Measurements from ENCODE around the gene ADAM12.

The ADAM12 gene

GRCh38 chr10:126187399-126187798, 200.9 kb downstream of the ADAM12 start:
- TF ChIP-seq FOXM1 (IDR thresholded peaks at IDR 0.05; ENCODE audit: borderline replicate concordance, low read depth) (no peak), TCF12 (IDR thresholded peaks at IDR 0.05; ENCODE audit: low read depth) (no peak), REST (IDR thresholded peaks at IDR 0.05; ENCODE audit: low read depth) (no peak), CREB1 (IDR thresholded peaks at IDR 0.05; ENCODE audit: low read depth) (no peak), EP300 (IDR thresholded peaks at IDR 0.05; ENCODE audit: borderline replicate concordance) (no peak), MAX (IDR thresholded peaks at IDR 0.05) (no peak), USF1 (IDR thresholded peaks at IDR 0.05) (no peak), TAF1 (IDR thresholded peaks at IDR 0.05; ENCODE audit: low read depth) (no peak)

GRCh38 chr10:126186766-126187165, 201.5 kb downstream of the ADAM12 start:
- TF ChIP-seq MAX (IDR thresholded peaks at IDR 0.05) = no peak
- TF ChIP-seq REST (IDR thresholded peaks at IDR 0.05; ENCODE audit: low read depth) = no peak
- no peak for TF ChIP-seq TEAD4 (IDR thresholded peaks at IDR 0.05)
- TF ChIP-seq TCF12 (IDR thresholded peaks at IDR 0.05; ENCODE audit: low read depth) = no peak
- TF ChIP-seq ZBTB7A (IDR thresholded peaks at IDR 0.05; ENCODE audit: low read depth) = no peak

GRCh38 chr10:126185676-126186447, 202.4 kb downstream of the ADAM12 start:
- no peak for TF ChIP-seq FOXM1 (IDR thresholded peaks at IDR 0.05; ENCODE audit: borderline replicate concordance, low read depth)
- TF ChIP-seq NFIC (IDR thresholded peaks at IDR 0.05) = no peak
- no peak for TF ChIP-seq ZBTB7A (IDR thresholded peaks at IDR 0.05; ENCODE audit: low read depth)
- no peak for TF ChIP-seq CEBPB (IDR thresholded peaks at IDR 0.05)
- no peak for TF ChIP-seq YY1 (IDR thresholded peaks at IDR 0.05; ENCODE audit: low read depth)
- no peak for TF ChIP-seq EGR1 (IDR thresholded peaks at IDR 0.05)
- TF ChIP-seq TAF1 (IDR thresholded peaks at IDR 0.05; ENCODE audit: low read depth) = no peak
- no peak for TF ChIP-seq TEAD4 (IDR thresholded peaks at IDR 0.05)
- no peak for TF ChIP-seq MAX (IDR thresholded peaks at IDR 0.05)
- no peak for TF ChIP-seq CREB1 (IDR thresholded peaks at IDR 0.05; ENCODE audit: low read depth)
- no peak for TF ChIP-seq EP300 (IDR thresholded peaks at IDR 0.05; ENCODE audit: borderline replicate concordance)
- TF ChIP-seq USF1 (IDR thresholded peaks at IDR 0.05) = no peak
- no peak for TF ChIP-seq RAD21 (IDR thresholded peaks at IDR 0.05; ENCODE audit: low read depth)
- no peak for TF ChIP-seq REST (IDR thresholded peaks at IDR 0.05; ENCODE audit: low read depth)

- TF ChIP-seq REST (IDR thresholded peaks at IDR 0.05; ENCODE audit: low read depth) (no peak), TCF12 (IDR thresholded peaks at IDR 0.05; ENCODE audit: low read depth) (no peak), YY1 (IDR thresholded peaks at IDR 0.05; ENCODE audit: low read depth) (no peak), USF1 (IDR thresholded peaks at IDR 0.05) (no peak), CREB1 (IDR thresholded peaks at IDR 0.05; ENCODE audit: low read depth) (no peak)
These were observed 206.7 kb downstream of the ADAM12 start for GRCh38 chr10:126181626-126182025.
